Upper lobe of left lung (tissue), 6 donors: Measurements from ENCODE around the gene KCNIP4. TPM values are rescaled to one million over a fixed set of nuclear protein-coding genes. Genes with fewer than 3 reads are reported as not detected.

Experiments used
- ATAC-seq, 2 donors: fragments of 200-7000 bp; cut with Tn5 transposase; one replicate each; pipeline ENCODE4 v1.9.1; 2022; ENCODE audit warnings: mild to moderate bottlenecking in 2 of 2, moderate library complexity in 2 of 2; ENCODE audit not compliant: low FRiP score in 2 of 2
- DNase-seq, 2 donors: peaks; one replicate each; pipeline ENCODE4 v3.0.0-alpha.2; 2019 to 2020
- H3K27ac ChIP-seq, 4 donors: fragments of 200-600 bp; sonication (generic); one replicate each; pipeline ENCODE4 v1.5.1; 2016 to 2019
- H3K27me3 ChIP-seq, 4 donors: fragments of 200-600 bp; sonication (generic); one replicate each; pipeline ENCODE4 v1.5.1; 2017 to 2019
- H3K36me3 ChIP-seq, 4 donors: fragments of 200-600 bp; sonication (generic); one replicate each; pipeline ENCODE4 v1.5.1; 2016 to 2019
- H3K4me1 ChIP-seq, 4 donors: fragments of 200-600 bp; sonication (generic); one replicate each; pipeline ENCODE4 v1.5.1; 2018 to 2019
- H3K4me3 ChIP-seq, 4 donors: fragments of 200-600 bp; sonication (generic); one replicate each; pipeline ENCODE4 v1.5.1; 2017 to 2019; ENCODE audit warnings: mild to moderate bottlenecking in 2 of 4, moderate library complexity in 1 of 4
- H3K9me3 ChIP-seq, 4 donors: fragments of 200-600 bp; sonication (generic); one replicate each; pipeline ENCODE4 v1.5.1; 2018 to 2019
- CTCF ChIP-seq, 6 experiments: fragments of 450-650 bp in 4 of 6; fragments of 200-600 bp in 2 of 6; sonication (generic) in 2 of 6; IDR thresholded peaks; one replicate each; pipeline ENCODE4 v1.5.1; 2016 to 2019; ENCODE audit warnings: antibody characterized with exemption in 6 of 6
- EP300 ChIP-seq, 4 donors: sonication (generic); formaldehyde crosslinking; IDR thresholded peaks; one replicate each; pipeline ENCODE4 v1.5.1; 2017; ENCODE audit warnings: antibody characterized with exemption in 4 of 4, control low read depth in 2 of 4
- POLR2A ChIP-seq, 4 donors: fragments of 450-650 bp; IDR thresholded peaks; one replicate each; pipeline ENCODE4 v1.5.1; 2016 to 2017; ENCODE audit warnings: antibody characterized with exemption in 4 of 4, mild to moderate bottlenecking in 2 of 4
- POLR2AphosphoS5 ChIP-seq, 2 donors: sonication (generic); formaldehyde crosslinking; IDR thresholded peaks; one replicate each; pipeline ENCODE4 v1.5.1; 2017; ENCODE audit warnings: antibody characterized with exemption in 2 of 2
- WGBS, 2 donors: methylation state at CpG; one replicate each; pipeline ENCODE4 v1.1.5; 2017 to 2018; 5-methylcytosine and 5-hydroxymethylcytosine counted together
- total RNA-seq, 6 donors: library from RNA; depleted of rRNA in 4 of 6; stranded (reverse); fragments of >200 nt in 4 of 6; gene quantifications; one replicate each; pipeline versions ENCODE4 v1.1.0 to v1.2.1, GENCODE V29; 2016 to 2021
- donor health status: DM: no; HTN: no; CAD: no; lungs with moderate emphysema.
- donor health status: DM: no; HTN: yes; CAD: no; lungs with severe emphysema.

The KCNIP4 gene
- total RNA-seq, 6 donors from 2014 or later: 0.20 TPM; not detected in 5

- TF ChIP-seq POLR2A (IDR thresholded peaks at IDR 0.05): no peak
- TF ChIP-seq POLR2AphosphoS5 (IDR thresholded peaks at IDR 0.05): no peak
- no peak for TF ChIP-seq CTCF (IDR thresholded peaks at IDR 0.05)
- TF ChIP-seq EP300 (IDR thresholded peaks at IDR 0.05): no peak
- ATAC-seq (no peak), DNase-seq (no peak)
- H3K4me1 ChIP-seq: no peaks in the 10 kb centered on the region
- H3K9me3 ChIP-seq: no peaks in the 10 kb centered on the region
- H3K27ac ChIP-seq: no peak overlapping the region
- no peaks in the 10 kb centered on the region for H3K36me3 ChIP-seq
- whole genome bisulfite sequencing, 2 donors: 67 to 86% methylated on average over 3 of the region's 3 CpGs
- no peak overlapping the region for H3K4me3 ChIP-seq
- no peaks in the 10 kb centered on the region for H3K27me3 ChIP-seq
These were observed 640.9 kb downstream of the KCNIP4 start for GRCh38 chr4:21307709-21308108.

GRCh38 chr4:21304540-21304887, 644.1 kb downstream of the KCNIP4 start:
- H3K27me3 ChIP-seq: no peaks in the 10 kb centered on the region
- TF ChIP-seq POLR2A (IDR thresholded peaks at IDR 0.05) (no peak), CTCF (IDR thresholded peaks at IDR 0.05) (no peak), EP300 (IDR thresholded peaks at IDR 0.05) (no peak), POLR2AphosphoS5 (IDR thresholded peaks at IDR 0.05) (no peak)
- no peak overlapping the region for H3K27ac ChIP-seq
- H3K9me3 ChIP-seq: no peaks in the 10 kb centered on the region
- H3K4me3 ChIP-seq: no peak overlapping the region
- ATAC-seq (no peak), DNase-seq (no peak)
- H3K4me1 ChIP-seq: no peaks in the 10 kb centered on the region
- H3K36me3 ChIP-seq: no peaks in the 10 kb centered on the region
- 19 to 23% methylated on average over 4 of the region's 4 CpGs for WGBS, 2 donors

GRCh38 chr4:21290562-21290961, 658.0 kb downstream of the KCNIP4 start:
- Histone ChIP-seq H3K27me3 (no peaks in the 10 kb centered on the region), H3K36me3 (no peaks in the 10 kb centered on the region), H3K4me1 (no peaks in the 10 kb centered on the region), H3K9me3 (no peaks in the 10 kb centered on the region), H3K4me3 (no peak overlapping the region), H3K27ac (no peak overlapping the region)
- DNase-seq: no peak
- TF ChIP-seq POLR2A (IDR thresholded peaks at IDR 0.05): no peak
- no peak for TF ChIP-seq POLR2AphosphoS5 (IDR thresholded peaks at IDR 0.05)
- no peak for TF ChIP-seq EP300 (IDR thresholded peaks at IDR 0.05)
- no peak for TF ChIP-seq CTCF (IDR thresholded peaks at IDR 0.05)
- no peak for ATAC-seq
- 25 to 38% methylated on average over 2 of the region's 2 CpGs for WGBS, 2 donors

GRCh38 chr4:21276046-21276445, 672.5 kb downstream of the KCNIP4 start:
- Histone ChIP-seq H3K4me3 (no peak overlapping the region), H3K27me3 (no peaks in the 10 kb centered on the region), H3K36me3 (no peaks in the 10 kb centered on the region), H3K4me1 (no peaks in the 10 kb centered on the region), H3K27ac (no peak overlapping the region), H3K9me3 (no peaks in the 10 kb centered on the region)
- TF ChIP-seq POLR2A (IDR thresholded peaks at IDR 0.05): no peak
- TF ChIP-seq EP300 (IDR thresholded peaks at IDR 0.05): no peak
- no peak for TF ChIP-seq CTCF (IDR thresholded peaks at IDR 0.05)
- no peak for TF ChIP-seq POLR2AphosphoS5 (IDR thresholded peaks at IDR 0.05)
- no peak for ATAC-seq
- DNase-seq: no peak
- 95 to 96% methylated on average over 5 of the region's 5 CpGs for WGBS, 2 donors

- 61 to 65% methylated on average over 4 of the region's 4 CpGs for WGBS, 2 donors
- ATAC-seq (no peak), DNase-seq (no peak)
- H3K27ac ChIP-seq: no peak overlapping the region
- no peak overlapping the region for H3K4me3 ChIP-seq
- no peaks in the 10 kb centered on the region for H3K27me3 ChIP-seq
- H3K36me3 ChIP-seq: no peaks in the 10 kb centered on the region
- no peaks in the 10 kb centered on the region for H3K4me1 ChIP-seq
- TF ChIP-seq EP300 (IDR thresholded peaks at IDR 0.05): no peak
- TF ChIP-seq CTCF (IDR thresholded peaks at IDR 0.05): no peak
- no peak for TF ChIP-seq POLR2AphosphoS5 (IDR thresholded peaks at IDR 0.05)
- no peak for TF ChIP-seq POLR2A (IDR thresholded peaks at IDR 0.05)
- no peaks in the 10 kb centered on the region for H3K9me3 ChIP-seq
These were observed 677.0 kb downstream of the KCNIP4 start for GRCh38 chr4:21271439-21272052.
